T-helper 17 cell (primary cell): Measurements from ENCODE around the gene TSC2. TPM values are rescaled to one million over a fixed set of nuclear protein-coding genes. Genes with fewer than 3 reads are reported as not detected.
A peak's percentile ranks its signal among the peaks of the same experiment; 100 is the strongest.

Experiments used
- ATAC-seq: fragments of 150-1000 bp; cut with Tn5 transposase; 2 replicates; pipeline ENCODE4 v1.10.0; 2021; ENCODE audit warnings: mild to moderate bottlenecking, moderate library complexity
- DNase-seq, 3 donors: peaks; one replicate each; pipeline versions ENCODE4 v3.0.0 to v3.0.0-alpha.2; 2020 to 2021
- H3K9me3 ChIP-seq: one replicate; pipeline ENCODE4 v1.7.0; 2013; ENCODE audit warnings: low read length, mild to moderate bottlenecking; ENCODE audit not compliant: control insufficient read depth, poor library complexity, severe bottlenecking
- H3K27ac Mint-ChIP-seq: one replicate; pipeline ENCODE4 v1.8.0; 2022; ENCODE audit warnings: mild to moderate bottlenecking, moderate library complexity, mixed read lengths
- H3K27me3 Mint-ChIP-seq: one replicate; pipeline ENCODE4 v1.8.0; 2022; ENCODE audit warnings: mixed read lengths
- H3K36me3 Mint-ChIP-seq: one replicate; pipeline ENCODE4 v1.8.0; 2022; ENCODE audit warnings: low read depth, mixed read lengths
- H3K4me1 Mint-ChIP-seq: one replicate; pipeline ENCODE4 v1.8.0; 2022; ENCODE audit warnings: mild to moderate bottlenecking, mixed read lengths
- H3K4me3 Mint-ChIP-seq: one replicate; pipeline ENCODE4 v1.8.0; 2022; ENCODE audit warnings: mild to moderate bottlenecking, moderate library complexity, mixed read lengths
- total RNA-seq, 4 donors: library from RNA in 2 of 4; stranded (reverse) in 2 of 4; gene quantifications; one replicate each; pipeline ENCODE4 v1.2.3 and lab custom pipeline; 2022 to 2026

Gene TSC2
- total RNA-seq, 2 donors from 2014 or later, result 123 TPM

GRCh38 chr16:2048116-2048543, 345 bp downstream of the TSC2 start:
- peak overlapping the region; percentile 69 for H3K27ac Mint-ChIP-seq
- DNase-seq (peak in 1 of 3 donors; percentile 18), ATAC-seq (no peak)
- H3K4me3 Mint-ChIP-seq, result peak overlapping the region; percentile 92
- no peaks in the 10 kb centered on the region for H3K36me3 Mint-ChIP-seq
- H3K9me3 ChIP-seq, result no peaks in the 10 kb centered on the region
- H3K27me3 Mint-ChIP-seq, result no peaks in the 10 kb centered on the region
- peaks cover 12% of the 10 kb centered on the region for H3K4me1 Mint-ChIP-seq

- H3K36me3 Mint-ChIP-seq, result no peaks in the 10 kb centered on the region
- peaks cover 9% of the 10 kb centered on the region for H3K4me1 Mint-ChIP-seq
- H3K4me3 Mint-ChIP-seq, result no peak overlapping the region
These were observed 5.4 kb downstream of the TSC2 start for GRCh38 chr16:2053211-2053610.

GRCh38 chr16:2053897-2054296, 6.1 kb downstream of the TSC2 start:
- H3K27me3 Mint-ChIP-seq, result no peaks in the 10 kb centered on the region
- H3K36me3 Mint-ChIP-seq, result no peaks in the 10 kb centered on the region
- H3K9me3 ChIP-seq, result no peaks in the 10 kb centered on the region
- peaks cover 6% of the 10 kb centered on the region for H3K4me1 Mint-ChIP-seq
- no peak overlapping the region for H3K4me3 Mint-ChIP-seq
- ATAC-seq, result no peak
- H3K27ac Mint-ChIP-seq, result no peak overlapping the region
- no peak for DNase-seq

More at GRCh38 chr16:2053211-2053610, 5.4 kb downstream of the TSC2 start:
- Mint-ChIP-seq H3K27me3 (no peaks in the 10 kb centered on the region), H3K27ac (no peak overlapping the region)
- no peak for DNase-seq
- ATAC-seq, result no peak
- no peaks in the 10 kb centered on the region for H3K9me3 ChIP-seq

GRCh38 chr16:2054543-2055245, 6.9 kb downstream of the TSC2 start:
- no peaks in the 10 kb centered on the region for H3K9me3 ChIP-seq
- Mint-ChIP-seq H3K36me3 (no peaks in the 10 kb centered on the region), H3K4me1 (peaks cover 6% of the 10 kb centered on the region), H3K27ac (no peak overlapping the region), H3K4me3 (no peak overlapping the region), H3K27me3 (no peaks in the 10 kb centered on the region)
- DNase-seq (no peak), ATAC-seq (no peak)

- ATAC-seq, result no peak
- Mint-ChIP-seq H3K4me1 (peaks cover 6% of the 10 kb centered on the region), H3K36me3 (no peaks in the 10 kb centered on the region), H3K4me3 (peak overlapping the region; percentile 19), H3K27ac (peak overlapping the region; percentile 39), H3K27me3 (no peaks in the 10 kb centered on the region)
- DNase-seq, result no peak
- H3K9me3 ChIP-seq, result no peaks in the 10 kb centered on the region
These were observed 8.3 kb downstream of the TSC2 start for GRCh38 chr16:2056077-2056476.

GRCh38 chr16:2056681-2057407, 9.1 kb downstream of the TSC2 start:
- Mint-ChIP-seq H3K27me3 (no peaks in the 10 kb centered on the region), H3K36me3 (no peaks in the 10 kb centered on the region), H3K4me3 (no peak overlapping the region), H3K4me1 (peaks cover 6% of the 10 kb centered on the region), H3K27ac (no peak overlapping the region)
- no peak for ATAC-seq
- no peak for DNase-seq
- no peaks in the 10 kb centered on the region for H3K9me3 ChIP-seq

- DNase-seq (no peak), ATAC-seq (no peak)
- Mint-ChIP-seq H3K36me3 (no peaks in the 10 kb centered on the region), H3K4me3 (no peak overlapping the region), H3K27me3 (no peaks in the 10 kb centered on the region), H3K27ac (no peak overlapping the region), H3K4me1 (peaks cover 6% of the 10 kb centered on the region)
- H3K9me3 ChIP-seq, result no peaks in the 10 kb centered on the region
These were observed 9.7 kb downstream of the TSC2 start for GRCh38 chr16:2057438-2057837.

DNA sequence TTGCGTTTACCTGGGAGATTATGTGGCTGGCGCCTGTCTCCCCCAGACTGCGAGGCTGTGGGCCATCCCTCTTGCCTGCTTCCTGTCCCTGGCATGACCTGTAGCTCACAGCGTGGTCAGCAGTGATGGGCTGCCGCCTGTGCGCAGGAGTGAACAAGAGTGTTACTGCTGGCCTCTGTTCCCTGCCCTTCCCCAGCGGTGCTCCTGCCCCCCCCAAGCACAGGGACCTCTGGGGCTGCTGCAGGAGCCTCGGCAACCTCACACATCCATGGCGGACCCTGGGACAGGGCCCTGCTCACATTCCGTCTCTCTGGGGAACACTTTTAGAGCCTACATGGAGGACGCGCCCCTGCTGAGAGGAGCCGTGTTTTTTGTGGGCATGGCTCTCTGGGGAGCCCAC, 10.6 kb downstream of the TSC2 start:
- no peak for DNase-seq
- ATAC-seq, result no peak
- no peak overlapping the region for H3K4me3 Mint-ChIP-seq
- H3K36me3 Mint-ChIP-seq, result no peaks in the 10 kb centered on the region
- H3K4me1 Mint-ChIP-seq, result peaks cover 4% of the 10 kb centered on the region
- no peaks in the 10 kb centered on the region for H3K27me3 Mint-ChIP-seq
- no peaks in the 10 kb centered on the region for H3K9me3 ChIP-seq
- H3K27ac Mint-ChIP-seq, result no peak overlapping the region

- ATAC-seq (no peak), DNase-seq (no peak)
- Mint-ChIP-seq H3K4me1 (peaks cover 4% of the 10 kb centered on the region), H3K27ac (no peak overlapping the region), H3K27me3 (no peaks in the 10 kb centered on the region), H3K36me3 (peaks cover 2% of the 10 kb centered on the region), H3K4me3 (no peak overlapping the region)
- no peaks in the 10 kb centered on the region for H3K9me3 ChIP-seq
These were observed 11.1 kb downstream of the TSC2 start for GRCh38 chr16:2058872-2059271.

GRCh38 chr16:2060346-2060745, 12.6 kb downstream of the TSC2 start:
- no peaks in the 10 kb centered on the region for H3K9me3 ChIP-seq
- H3K4me1 Mint-ChIP-seq, result peaks cover 4% of the 10 kb centered on the region
- no peak for DNase-seq
- H3K27me3 Mint-ChIP-seq, result no peaks in the 10 kb centered on the region
- no peak for ATAC-seq
- H3K4me3 Mint-ChIP-seq, result no peak overlapping the region
- H3K27ac Mint-ChIP-seq, result no peak overlapping the region
- peaks cover 2% of the 10 kb centered on the region for H3K36me3 Mint-ChIP-seq

GRCh38 chr16:2061023-2061422, 13.2 kb downstream of the TSC2 start:
- Mint-ChIP-seq H3K4me1 (peaks cover 2% of the 10 kb centered on the region), H3K27me3 (no peaks in the 10 kb centered on the region), H3K4me3 (no peak overlapping the region), H3K36me3 (peaks cover 2% of the 10 kb centered on the region), H3K27ac (no peak overlapping the region)
- no peaks in the 10 kb centered on the region for H3K9me3 ChIP-seq
- ATAC-seq (no peak), DNase-seq (no peak)

DNA sequence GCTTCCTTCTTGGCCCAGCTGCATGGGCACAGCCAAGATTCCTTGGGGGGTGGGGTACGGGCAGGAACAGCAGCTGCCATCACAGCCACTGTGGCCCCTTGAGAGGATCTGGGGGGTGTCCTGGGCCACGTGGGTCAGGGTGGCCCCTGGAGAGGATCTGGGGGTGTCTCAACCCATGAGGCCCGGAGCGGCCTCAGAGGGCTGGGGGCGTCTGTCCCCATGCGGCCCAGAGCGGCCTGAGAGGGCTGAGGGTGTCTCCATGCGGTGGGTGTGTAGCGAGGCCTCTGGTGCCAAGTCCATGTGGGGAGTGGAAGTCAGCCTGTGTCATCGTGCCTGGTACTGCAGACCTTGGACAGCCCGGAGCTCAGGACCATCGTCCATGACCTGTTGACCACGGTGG, 13.7 kb downstream of the TSC2 start:
- DNase-seq (no peak), ATAC-seq (no peak)
- Mint-ChIP-seq H3K36me3 (peaks cover 2% of the 10 kb centered on the region), H3K4me1 (peaks cover 2% of the 10 kb centered on the region), H3K27me3 (no peaks in the 10 kb centered on the region), H3K4me3 (no peak overlapping the region), H3K27ac (no peak overlapping the region)
- no peaks in the 10 kb centered on the region for H3K9me3 ChIP-seq

DNA sequence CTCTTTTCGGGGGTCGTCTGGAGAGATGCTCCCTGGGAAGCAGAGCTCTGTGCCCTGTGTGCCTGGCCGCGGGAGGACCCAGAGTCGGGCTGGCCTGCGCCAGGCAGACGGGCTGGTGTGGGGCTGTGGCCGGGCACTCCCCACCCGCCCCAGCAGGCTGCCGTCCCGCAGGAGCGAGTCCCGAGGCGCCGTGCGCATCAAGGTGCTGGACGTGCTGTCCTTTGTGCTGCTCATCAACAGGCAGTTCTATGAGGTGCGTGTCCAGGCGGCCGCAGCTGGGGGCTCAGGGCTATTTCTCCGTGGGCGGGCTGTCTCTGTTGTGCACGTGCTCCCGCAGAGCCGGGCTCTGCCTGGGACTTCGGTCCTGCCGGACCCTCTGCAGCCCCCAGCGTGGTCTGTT, 15.0 kb downstream of the TSC2 start:
- no peak overlapping the region for H3K27ac Mint-ChIP-seq
- H3K4me1 Mint-ChIP-seq, result peaks cover 2% of the 10 kb centered on the region
- ATAC-seq (no peak), DNase-seq (no peak)
- no peaks in the 10 kb centered on the region for H3K9me3 ChIP-seq
- H3K27me3 Mint-ChIP-seq, result no peaks in the 10 kb centered on the region
- no peak overlapping the region for H3K4me3 Mint-ChIP-seq
- H3K36me3 Mint-ChIP-seq, result peaks cover 2% of the 10 kb centered on the region

DNA sequence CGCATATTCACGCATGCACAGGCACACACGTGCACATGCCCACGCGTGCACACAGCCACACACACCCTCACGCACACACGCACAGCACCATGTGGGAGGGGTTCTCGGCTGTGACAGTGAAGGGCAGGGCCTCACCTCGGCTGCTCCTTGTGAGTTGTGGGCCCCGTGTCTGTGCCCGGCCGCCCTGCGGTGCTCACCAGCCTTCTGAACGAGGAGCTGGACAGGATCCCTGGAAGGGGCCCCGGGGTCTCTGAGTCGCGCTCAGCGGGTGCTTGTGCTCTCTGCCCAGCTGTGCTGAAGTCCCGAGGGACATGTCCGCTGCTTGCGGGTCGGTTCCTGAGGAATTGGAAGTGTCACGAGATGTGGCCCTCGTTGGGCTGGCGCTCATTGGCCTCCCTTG, 16.1 kb downstream of the TSC2 start:
- Mint-ChIP-seq H3K27ac (no peak overlapping the region), H3K4me1 (no peaks in the 10 kb centered on the region), H3K36me3 (peaks cover 2% of the 10 kb centered on the region), H3K4me3 (no peak overlapping the region), H3K27me3 (no peaks in the 10 kb centered on the region)
- no peaks in the 10 kb centered on the region for H3K9me3 ChIP-seq
- ATAC-seq (no peak), DNase-seq (no peak)
